Measurements from ENCODE around the gene SMARCA2. TPM values are rescaled to one million over a fixed set of nuclear protein-coding genes. Genes with fewer than 3 reads are reported as not detected.

SMARCA2 gene
- total and polyA plus RNA-seq, 4 donors: 18.8 to 67.0 (median 41.1) TPM

DNA sequence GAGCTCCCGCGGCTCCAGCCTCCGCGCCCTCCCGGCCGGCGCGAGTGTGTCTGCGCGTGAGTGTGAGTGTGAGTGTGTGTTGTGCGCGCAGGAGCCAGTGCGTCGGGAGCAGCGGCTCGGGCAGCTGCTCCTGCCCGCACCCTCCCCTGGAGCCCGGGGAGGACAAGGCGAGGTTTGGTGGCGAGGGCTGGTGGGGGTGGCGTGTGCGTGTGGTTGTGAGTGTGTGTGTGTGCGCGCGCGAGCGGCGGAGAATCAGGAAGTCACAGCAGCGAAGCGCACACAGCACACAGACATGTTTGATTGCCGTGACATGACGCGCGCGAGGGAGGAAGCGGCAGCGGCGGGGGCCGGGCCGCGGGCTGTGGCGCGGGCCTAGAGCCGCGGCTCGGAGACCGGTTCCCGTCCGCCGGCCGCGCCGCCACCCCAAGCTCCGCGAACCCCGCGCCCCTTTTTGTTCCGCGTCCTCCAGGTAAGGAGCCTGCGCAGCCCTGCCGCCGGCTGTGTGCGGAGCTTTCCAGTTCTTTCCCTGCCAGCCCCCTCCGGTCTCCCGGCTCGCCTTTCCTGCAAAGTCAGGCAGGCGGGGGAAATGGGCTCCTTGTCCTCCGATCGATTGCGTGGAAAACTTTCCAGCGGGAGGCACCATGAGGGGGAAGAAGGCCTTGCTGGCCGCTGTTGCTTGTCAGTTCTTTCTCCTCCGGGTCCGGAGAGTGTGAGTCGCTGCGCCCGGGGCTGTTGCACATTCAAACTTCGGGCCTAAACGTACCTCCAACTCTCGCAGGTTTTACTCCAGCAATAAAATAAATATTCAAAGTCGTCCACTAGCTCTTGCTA is 2.4 kb downstream of the SMARCA2 start:
- Histone ChIP-seq H3K9ac (ENCODE audit: low read depth in 1 of 2, low read length in 2 of 2) (peak overlapping the region; percentile 70 to 84), H3K4me1 (ENCODE audit: control insufficient read depth in 4 of 4, insufficient read depth in 4 of 4, low read length in 3 of 4) (peaks cover 6 to 48% (median 25%) of the 10 kb centered on the region in 4 donors), H3K27me3 (ENCODE audit: control insufficient read depth in 4 of 4, insufficient read depth in 4 of 4, low read length in 3 of 4) (no peaks in the 10 kb centered on the region), H3K36me3 (ENCODE audit: control insufficient read depth in 4 of 4, insufficient read depth in 3 of 4, low read depth in 1 of 4, low read length in 3 of 4) (no peaks in the 10 kb centered on the region), H3K9me3 (ENCODE audit: control insufficient read depth in 4 of 4, low read length in 3 of 4) (no peaks in the 10 kb centered on the region), H3K27ac (ENCODE audit: low read depth in 1 of 2, low read length in 2 of 2) (peak overlapping the region; percentile 99 to 100), H3K4me3 (ENCODE audit: low read depth in 1 of 3, low read length in 3 of 3) (peak overlapping the region; percentile 74 to 91 (median 75))
- no peak for TF ChIP-seq FOXA2 (IDR thresholded peaks at IDR 0.05)
- TF ChIP-seq RXRA (IDR thresholded peaks at IDR 0.05): no peak
- no peak for TF ChIP-seq CTCF (IDR thresholded peaks at IDR 0.05; ENCODE audit: low read depth, low read length, missing input control)
- TF ChIP-seq, protein P1, sequence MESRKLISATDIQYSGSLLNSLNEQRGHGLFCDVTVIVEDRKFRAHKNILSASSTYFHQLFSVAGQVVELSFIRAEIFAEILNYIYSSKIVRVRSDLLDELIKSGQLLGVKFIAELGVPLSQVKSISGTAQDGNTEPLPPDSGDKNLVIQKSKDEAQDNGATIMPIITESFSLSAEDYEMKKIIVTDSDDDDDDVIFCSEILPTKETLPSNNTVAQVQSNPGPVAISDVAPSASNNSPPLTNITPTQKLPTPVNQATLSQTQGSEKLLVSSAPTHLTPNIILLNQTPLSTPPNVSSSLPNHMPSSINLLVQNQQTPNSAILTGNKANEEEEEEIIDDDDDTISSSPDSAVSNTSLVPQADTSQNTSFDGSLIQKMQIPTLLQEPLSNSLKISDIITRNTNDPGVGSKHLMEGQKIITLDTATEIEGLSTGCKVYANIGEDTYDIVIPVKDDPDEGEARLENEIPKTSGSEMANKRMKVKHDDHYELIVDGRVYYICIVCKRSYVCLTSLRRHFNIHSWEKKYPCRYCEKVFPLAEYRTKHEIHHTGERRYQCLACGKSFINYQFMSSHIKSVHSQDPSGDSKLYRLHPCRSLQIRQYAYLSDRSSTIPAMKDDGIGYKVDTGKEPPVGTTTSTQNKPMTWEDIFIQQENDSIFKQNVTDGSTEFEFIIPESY (IDR thresholded peaks at IDR 0.05): no peak
- no peak for TF ChIP-seq MAX (IDR thresholded peaks at IDR 0.05)
- no peak for TF ChIP-seq HNF4G (IDR thresholded peaks at IDR 0.05)
- TF ChIP-seq REST (IDR thresholded peaks at IDR 0.05): peak; percentile 26
- TF ChIP-seq YY1 (IDR thresholded peaks at IDR 0.05): peak; percentile 20
- TF ChIP-seq EGR1 (IDR thresholded peaks at IDR 0.05; ENCODE audit: low read depth in 2 of 2): no peak
- no peak for TF ChIP-seq NR2F2 (IDR thresholded peaks at IDR 0.05)
- TF ChIP-seq HNF4A (conservative IDR thresholded peaks at IDR 0.05): no peak
- TF ChIP-seq SP1 (IDR thresholded peaks at IDR 0.05): no peak
- WGBS: under 1% methylated on average over 81 of the region's 81 CpGs
- DNase-seq (ENCODE audit: low spot score): peak; percentile 69

- 5% methylated on average over 7 of the region's 7 CpGs for WGBS
- TF ChIP-seq SP1 (IDR thresholded peaks at IDR 0.05): peak; percentile 17
- no peak for TF ChIP-seq REST (IDR thresholded peaks at IDR 0.05)
- TF ChIP-seq HNF4A (conservative IDR thresholded peaks at IDR 0.05): peak in 1 of 2 donors; percentile 18
- TF ChIP-seq MAX (IDR thresholded peaks at IDR 0.05): peak; percentile 38
- TF ChIP-seq FOXA2 (IDR thresholded peaks at IDR 0.05): no peak
- TF ChIP-seq RXRA (IDR thresholded peaks at IDR 0.05): peak; percentile 22 to 35
- no peak for TF ChIP-seq CTCF (IDR thresholded peaks at IDR 0.05; ENCODE audit: low read depth, low read length, missing input control)
- peak; percentile 43 for TF ChIP-seq YY1 (IDR thresholded peaks at IDR 0.05)
- peak overlapping the region; percentile 74 to 91 (median 75) for H3K4me3 ChIP-seq (ENCODE audit: low read depth in 1 of 3, low read length in 3 of 3)
- peak overlapping the region; percentile 70 to 84 for H3K9ac ChIP-seq (ENCODE audit: low read depth in 1 of 2, low read length in 2 of 2)
- peaks cover 6 to 55% (median 25%) of the 10 kb centered on the region in 4 donors for H3K4me1 ChIP-seq (ENCODE audit: control insufficient read depth in 4 of 4, insufficient read depth in 4 of 4, low read length in 3 of 4)
- no peaks in the 10 kb centered on the region for H3K36me3 ChIP-seq (ENCODE audit: control insufficient read depth in 4 of 4, insufficient read depth in 3 of 4, low read depth in 1 of 4, low read length in 3 of 4)
- H3K9me3 ChIP-seq (ENCODE audit: control insufficient read depth in 4 of 4, low read length in 3 of 4): no peaks in the 10 kb centered on the region
- DNase-seq (ENCODE audit: low spot score): no peak
- H3K27me3 ChIP-seq (ENCODE audit: control insufficient read depth in 4 of 4, insufficient read depth in 4 of 4, low read length in 3 of 4): no peaks in the 10 kb centered on the region
- peak overlapping the region; percentile 99 to 100 for H3K27ac ChIP-seq (ENCODE audit: low read depth in 1 of 2, low read length in 2 of 2)
Observed at GRCh38 chr9:2018162-2018643, 3.1 kb downstream of the SMARCA2 start.

Measured in liver (tissue), 9 donors.